Neural progenitor cell (in vitro differentiated cells): ENCODE results near the gene NBAS. TPM values are rescaled to one million over a fixed set of nuclear protein-coding genes. Genes with fewer than 3 reads are reported as not detected.

Experiments used
- DNase-seq: peaks from one replicate; pipeline ENCODE4 v3.0.0-alpha.2; 2016; ENCODE audit warnings: low spot score
- H2AFZ ChIP-seq: fragments of 200-600 bp; sonication (generic); replicated peaks from 2 replicates; pipeline ENCODE4 v1.6.1; 2016; ENCODE audit warnings: antibody characterized with exemption
- H3F3A ChIP-seq: fragments of 200-600 bp; sonication (generic); 2 replicates; pipeline ENCODE4 v1.6.1; 2016; ENCODE audit warnings: antibody characterized with exemption, low read depth
- H3K27ac ChIP-seq: fragments of 200-600 bp; sonication (generic); 2 replicates; pipeline ENCODE4 v1.5.1; 2016; ENCODE audit warnings: mild to moderate bottlenecking
- H3K27me3 ChIP-seq: fragments of 200-600 bp; sonication (generic); 2 replicates; pipeline ENCODE4 v1.6.1; 2016; ENCODE audit warnings: mild to moderate bottlenecking, moderate library complexity
- H3K36me3 ChIP-seq: fragments of 200-600 bp; sonication (generic); 2 replicates; pipeline ENCODE4 v1.5.1; 2016
- H3K4me1 ChIP-seq: fragments of 200-600 bp; sonication (generic); 2 replicates; pipeline ENCODE4 v1.6.1; 2016; ENCODE audit warnings: mixed run types
- H3K4me2 ChIP-seq: fragments of 200-600 bp; sonication (generic); 2 replicates; pipeline ENCODE4 v1.6.1; 2016
- H3K4me3 ChIP-seq: fragments of 200-600 bp; sonication (generic); 2 replicates; pipeline ENCODE4 v1.5.1; 2016
- H3K79me2 ChIP-seq: fragments of 200-600 bp; sonication (generic); 2 replicates; pipeline ENCODE4 v1.6.1; 2016; ENCODE audit warnings: low read depth
- H3K9ac ChIP-seq: fragments of 200-600 bp; sonication (generic); 2 replicates; pipeline ENCODE4 v1.6.1; 2016
- H3K9me3 ChIP-seq: fragments of 200-600 bp; sonication (generic); 2 replicates; pipeline ENCODE4 v1.5.1; 2016; ENCODE audit warnings: low read depth
- H4K20me1 ChIP-seq: fragments of 200-600 bp; sonication (generic); 2 replicates; pipeline ENCODE4 v1.6.1; 2016; ENCODE audit warnings: low read depth
- H3K27ac Mint-ChIP-seq: 3 replicates; pipeline ENCODE4 v1.8.0; 2021; ENCODE audit warnings: mixed read lengths
- H3K27me3 Mint-ChIP-seq: 2 replicates; pipeline ENCODE4 v1.8.0; 2022; ENCODE audit warnings: low read depth, mild to moderate bottlenecking, inconsistent platforms, moderate library complexity, mixed read lengths; ENCODE audit not compliant: insufficient read depth
- H3K36me3 Mint-ChIP-seq: 3 replicates; pipeline ENCODE4 v1.8.0; 2021; ENCODE audit warnings: mixed read lengths
- H3K4me1 Mint-ChIP-seq: 3 replicates; pipeline ENCODE4 v1.8.0; 2021; ENCODE audit warnings: mixed read lengths
- H3K4me3 Mint-ChIP-seq: 3 replicates; pipeline ENCODE4 v1.8.0; 2021; ENCODE audit warnings: mild to moderate bottlenecking, moderate library complexity, mixed read lengths
- H3K9me3 Mint-ChIP-seq: 3 replicates; pipeline ENCODE4 v1.8.0; 2020; ENCODE audit warnings: mixed read lengths
- EZH2 ChIP-seq: fragments of 200-600 bp; sonication (generic); IDR thresholded peaks from 2 replicates; pipeline ENCODE4 v1.6.1; 2017; ENCODE audit warnings: antibody characterized with exemption, mild to moderate bottlenecking, moderate library complexity
- EZH2phosphoT487 ChIP-seq: fragments of 200-600 bp; sonication (generic); IDR thresholded peaks from 2 replicates; pipeline ENCODE4 v1.6.1; 2017; ENCODE audit warnings: antibody characterized with exemption
- total RNA-seq: library from RNA; depleted of rRNA; stranded (reverse); fragments of >200 nt; gene quantifications from 2 replicates; pipeline ENCODE4 v1.2.3, GENCODE V29; 2015; ENCODE audit warnings: low replicate concordance
- TF ChIP-seq, protein P1 (sequence below): fragments of 200-600 bp; sonication (generic); IDR thresholded peaks from 2 replicates; pipeline ENCODE4 v1.5.1; 2017; ENCODE audit warnings: antibody characterized with exemption, mild to moderate bottlenecking

Gene NBAS
- total RNA-seq, 1 donor from 2014 or later = 58.0 TPM

GRCh38 chr2:15206419-15206818, 354.7 kb downstream of the NBAS start:
- no peak overlapping the region for H3K4me2 ChIP-seq
- Mint-ChIP-seq H3K4me3 (no peak overlapping the region), H3K9me3 (peaks cover 7% of the 10 kb centered on the region), H3K27me3 (no peaks in the 10 kb centered on the region), H3K4me1 (no peaks in the 10 kb centered on the region), H3K27ac (no peak overlapping the region), H3K36me3 (peaks cover 25% of the 10 kb centered on the region)
- H3K4me3 ChIP-seq = no peak overlapping the region
- no peak overlapping the region for H2AFZ ChIP-seq
- no peak for DNase-seq
- no peaks in the 10 kb centered on the region for H3K27me3 ChIP-seq
- no peaks in the 10 kb centered on the region for H3K4me1 ChIP-seq
- no peak overlapping the region for H3K9ac ChIP-seq
- TF ChIP-seq, protein P1, sequence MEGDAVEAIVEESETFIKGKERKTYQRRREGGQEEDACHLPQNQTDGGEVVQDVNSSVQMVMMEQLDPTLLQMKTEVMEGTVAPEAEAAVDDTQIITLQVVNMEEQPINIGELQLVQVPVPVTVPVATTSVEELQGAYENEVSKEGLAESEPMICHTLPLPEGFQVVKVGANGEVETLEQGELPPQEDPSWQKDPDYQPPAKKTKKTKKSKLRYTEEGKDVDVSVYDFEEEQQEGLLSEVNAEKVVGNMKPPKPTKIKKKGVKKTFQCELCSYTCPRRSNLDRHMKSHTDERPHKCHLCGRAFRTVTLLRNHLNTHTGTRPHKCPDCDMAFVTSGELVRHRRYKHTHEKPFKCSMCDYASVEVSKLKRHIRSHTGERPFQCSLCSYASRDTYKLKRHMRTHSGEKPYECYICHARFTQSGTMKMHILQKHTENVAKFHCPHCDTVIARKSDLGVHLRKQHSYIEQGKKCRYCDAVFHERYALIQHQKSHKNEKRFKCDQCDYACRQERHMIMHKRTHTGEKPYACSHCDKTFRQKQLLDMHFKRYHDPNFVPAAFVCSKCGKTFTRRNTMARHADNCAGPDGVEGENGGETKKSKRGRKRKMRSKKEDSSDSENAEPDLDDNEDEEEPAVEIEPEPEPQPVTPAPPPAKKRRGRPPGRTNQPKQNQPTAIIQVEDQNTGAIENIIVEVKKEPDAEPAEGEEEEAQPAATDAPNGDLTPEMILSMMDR = no peak
- TF ChIP-seq EZH2 = no peak
- no peak for TF ChIP-seq EZH2phosphoT487
- no peaks in the 10 kb centered on the region for H3K9me3 ChIP-seq
- no peaks in the 10 kb centered on the region for H3K79me2 ChIP-seq
- peaks cover 5% of the 10 kb centered on the region for H3K36me3 ChIP-seq
- no peaks in the 10 kb centered on the region for H3F3A ChIP-seq
- no peak overlapping the region for H3K27ac ChIP-seq
- no peaks in the 10 kb centered on the region for H4K20me1 ChIP-seq

GRCh38 chr2:15205562-15205961, 355.6 kb downstream of the NBAS start:
- H3K27me3 Mint-ChIP-seq = no peaks in the 10 kb centered on the region
- Histone ChIP-seq H4K20me1 (no peaks in the 10 kb centered on the region), H3K4me3 (no peak overlapping the region), H3K9ac (no peak overlapping the region), H3K4me1 (no peaks in the 10 kb centered on the region), H3K27ac (no peak overlapping the region), H2AFZ (no peak overlapping the region), H3K36me3 (peaks cover 3% of the 10 kb centered on the region), H3K27me3 (no peaks in the 10 kb centered on the region), H3K79me2 (no peaks in the 10 kb centered on the region), H3K4me2 (no peak overlapping the region), H3F3A (no peaks in the 10 kb centered on the region), H3K9me3 (no peaks in the 10 kb centered on the region)
- H3K27ac Mint-ChIP-seq = no peak overlapping the region
- no peak for DNase-seq
- H3K4me1 Mint-ChIP-seq = no peaks in the 10 kb centered on the region
- H3K9me3 Mint-ChIP-seq = peaks cover 5% of the 10 kb centered on the region
- H3K4me3 Mint-ChIP-seq = no peak overlapping the region
- peaks cover 21% of the 10 kb centered on the region for H3K36me3 Mint-ChIP-seq
- TF ChIP-seq, protein P1 = no peak
- TF ChIP-seq EZH2phosphoT487 (no peak), EZH2 (no peak)

DNA sequence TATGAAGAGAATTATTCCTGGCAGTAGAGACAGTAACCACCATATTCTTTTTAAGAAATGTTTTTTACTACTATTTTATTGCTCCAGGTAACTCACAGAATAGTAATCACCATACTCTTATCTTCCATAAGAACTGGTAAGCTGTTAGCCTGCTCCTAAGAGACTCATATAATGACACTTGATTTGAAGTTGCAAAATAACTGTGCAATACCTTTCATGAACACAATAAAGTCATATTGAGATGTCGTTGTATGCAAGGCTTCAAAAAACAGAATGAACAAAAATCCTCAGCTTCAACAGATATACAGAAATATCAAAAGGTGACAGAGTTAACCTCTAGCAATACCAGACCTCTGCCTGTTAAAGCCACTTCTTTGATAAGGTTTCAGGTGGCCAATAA, 360.1 kb downstream of the NBAS start:
- no peak for DNase-seq
- no peaks in the 10 kb centered on the region for H3K79me2 ChIP-seq
- H3F3A ChIP-seq = no peaks in the 10 kb centered on the region
- H3K27ac Mint-ChIP-seq = no peak overlapping the region
- H3K27ac ChIP-seq = no peak overlapping the region
- H3K4me2 ChIP-seq = no peak overlapping the region
- no peaks in the 10 kb centered on the region for H3K27me3 Mint-ChIP-seq
- no peak overlapping the region for H3K4me3 Mint-ChIP-seq
- H3K4me3 ChIP-seq = no peak overlapping the region
- peaks cover 6% of the 10 kb centered on the region for H3K36me3 Mint-ChIP-seq
- no peaks in the 10 kb centered on the region for H3K9me3 Mint-ChIP-seq
- H3K27me3 ChIP-seq = no peaks in the 10 kb centered on the region
- H4K20me1 ChIP-seq = no peaks in the 10 kb centered on the region
- H3K9ac ChIP-seq = no peak overlapping the region
- TF ChIP-seq EZH2phosphoT487 (no peak), EZH2 (no peak)
- TF ChIP-seq, protein P1 = no peak
- no peaks in the 10 kb centered on the region for H3K4me1 Mint-ChIP-seq
- H3K36me3 ChIP-seq = no peaks in the 10 kb centered on the region
- no peaks in the 10 kb centered on the region for H3K9me3 ChIP-seq
- no peak overlapping the region for H2AFZ ChIP-seq
- H3K4me1 ChIP-seq = no peaks in the 10 kb centered on the region
